WTC11 (cell line): Measurements from ENCODE around the gene MUC2. TPM values are rescaled to one million over a fixed set of nuclear protein-coding genes. Genes with fewer than 3 reads are reported as not detected.
A peak's percentile ranks its signal among the peaks of the same experiment; 100 is the strongest.

Source experiments
- ATAC-seq: fragments of 200-7000 bp; cut with Tn5 transposase; 2 replicates; pipeline ENCODE4 v1.10.0; 2021; ENCODE audit warnings: mild to moderate bottlenecking, moderate library complexity
- CTCF ChIA-PET: fragments of 300-600 bp; sonication (Branson Sonifier 250); formaldehyde crosslinking; loops from one replicate; lab custom pipeline; 2021; ENCODE audit warnings: antibody characterized with exemption; lab: Charles Lee
- POLR2A ChIA-PET: fragments of 350-600 bp; sonication (Branson Sonifier 250); formaldehyde crosslinking; loops from one replicate; lab custom pipeline; 2021; ENCODE audit warnings: antibody characterized with exemption; lab: Charles Lee
- DNase-seq: peaks from one replicate; pipeline ENCODE4 v3.0.0; 2021; ENCODE audit warnings: low spot score
- H3K27ac Mint-ChIP-seq: 2 replicates; pipeline ENCODE4 v1.8.0; 2021; ENCODE audit warnings: mixed read lengths
- H3K27me3 Mint-ChIP-seq: 2 replicates; pipeline ENCODE4 v1.8.0; 2021; ENCODE audit warnings: low read depth, mild to moderate bottlenecking, moderate library complexity, mixed read lengths
- H3K36me3 Mint-ChIP-seq: 2 replicates; pipeline ENCODE4 v1.8.0; 2021; ENCODE audit warnings: mixed read lengths
- H3K4me1 Mint-ChIP-seq: 2 replicates; pipeline ENCODE4 v1.8.0; 2022; ENCODE audit warnings: mixed read lengths
- H3K4me3 Mint-ChIP-seq: 2 replicates; pipeline ENCODE4 v1.8.0; 2021; ENCODE audit warnings: mild to moderate bottlenecking, moderate library complexity, mixed read lengths
- H3K9me3 Mint-ChIP-seq: 2 replicates; pipeline ENCODE4 v1.8.0; 2021; ENCODE audit warnings: mixed read lengths
- CREM ChIP-seq: sonication (generic); formaldehyde crosslinking; IDR thresholded peaks from 2 replicates; pipeline ENCODE4 v1.8.1; 2022; ENCODE audit warnings: mild to moderate bottlenecking, missing genetic modification reagents, moderate library complexity
- GABPB1 ChIP-seq: sonication (generic); formaldehyde crosslinking; IDR thresholded peaks from 2 replicates; pipeline ENCODE4 v1.8.1; 2023; ENCODE audit warnings: mild to moderate bottlenecking, missing genetic modification reagents
- GRHL2 ChIP-seq: fragments of 250-450 bp; sonication (Bioruptor Pico); IDR thresholded peaks from 2 replicates; pipeline ENCODE4 v1.8.0; 2022; ENCODE audit warnings: mild to moderate bottlenecking, moderate library complexity; ENCODE audit not compliant: insufficient replicate concordance, severe bottlenecking
- KAT7 ChIP-seq: sonication (generic); formaldehyde crosslinking; IDR thresholded peaks from 2 replicates; pipeline ENCODE4 v1.8.1; 2023; ENCODE audit warnings: missing genetic modification reagents, mild to moderate bottlenecking, borderline replicate concordance
- NFE2L1 ChIP-seq: sonication (generic); formaldehyde crosslinking; IDR thresholded peaks from 2 replicates; pipeline ENCODE4 v1.8.1; 2023; ENCODE audit warnings: missing genetic modification reagents
- NFYB ChIP-seq: sonication (generic); formaldehyde crosslinking; conservative IDR thresholded peaks from 2 replicates; pipeline ENCODE4 v1.8.0; 2022; ENCODE audit warnings: low read depth, missing genetic modification reagents
- NR1H2 ChIP-seq: sonication (generic); formaldehyde crosslinking; IDR thresholded peaks from 2 replicates; pipeline ENCODE4 v1.9.0; 2021; ENCODE audit warnings: mild to moderate bottlenecking, moderate library complexity, missing genetic modification reagents
- NR3C1 ChIP-seq: sonication (generic); formaldehyde crosslinking; conservative IDR thresholded peaks from 2 replicates; pipeline ENCODE4 v1.8.1; 2023; ENCODE audit warnings: low read depth, mild to moderate bottlenecking, missing genetic modification reagents
- RORB ChIP-seq: fragments of 250-450 bp; sonication (Bioruptor Pico); IDR thresholded peaks from 2 replicates; pipeline ENCODE4 v1.9.0; 2021; ENCODE audit warnings: mild to moderate bottlenecking
- SOX15 ChIP-seq: fragments of 250-450 bp; sonication (Bioruptor Pico); IDR thresholded peaks from 2 replicates; pipeline ENCODE4 v1.9.0; 2021; ENCODE audit warnings: mild to moderate bottlenecking
- TCF7 ChIP-seq: sonication (generic); formaldehyde crosslinking; IDR thresholded peaks from 2 replicates; pipeline ENCODE4 v1.8.0; 2022; ENCODE audit warnings: mild to moderate bottlenecking, low read depth, missing genetic modification reagents, moderate library complexity
- ZNF232 ChIP-seq: sonication (generic); formaldehyde crosslinking; IDR thresholded peaks from 2 replicates; pipeline ENCODE4 v1.8.0; 2022; ENCODE audit warnings: mild to moderate bottlenecking, missing genetic modification reagents
- total RNA-seq: library from RNA; stranded (reverse); gene quantifications from 3 replicates; pipeline ENCODE4 v1.2.3, GENCODE V29; 2021
- TF ChIP-seq, protein P1 (sequence below): sonication (generic); formaldehyde crosslinking; conservative IDR thresholded peaks from 2 replicates; pipeline ENCODE4 v1.8.1; 2022; ENCODE audit warnings: mild to moderate bottlenecking, missing genetic modification reagents
- TF ChIP-seq, protein P2 (sequence below): sonication (generic); formaldehyde crosslinking; IDR thresholded peaks from 2 replicates; pipeline ENCODE4 v1.8.0; 2023; ENCODE audit warnings: missing genetic modification reagents
- TF ChIP-seq, protein P3 (sequence below): fragments of 250-450 bp; sonication (Bioruptor Pico); IDR thresholded peaks from 2 replicates; pipeline ENCODE4 v1.8.0; 2021; ENCODE audit warnings: mild to moderate bottlenecking
- TF ChIP-seq, protein P4 (sequence below): sonication (generic); formaldehyde crosslinking; IDR thresholded peaks from 2 replicates; pipeline ENCODE4 v1.8.0; 2022; ENCODE audit warnings: missing genetic modification reagents
- TF ChIP-seq, protein P5 (sequence below): sonication (generic); formaldehyde crosslinking; IDR thresholded peaks from 2 replicates; pipeline ENCODE4 v1.8.0; 2022; ENCODE audit warnings: mild to moderate bottlenecking, missing genetic modification reagents
- TF ChIP-seq, protein P6 (sequence below): sonication (generic); formaldehyde crosslinking; IDR thresholded peaks from 2 replicates; pipeline ENCODE4 v1.8.1; 2023; ENCODE audit warnings: mild to moderate bottlenecking, missing genetic modification reagents, moderate library complexity
- TF ChIP-seq, protein P7 (sequence below): sonication (generic); formaldehyde crosslinking; IDR thresholded peaks from 2 replicates; pipeline ENCODE4 v1.8.1; 2022; ENCODE audit warnings: mild to moderate bottlenecking, missing genetic modification reagents, moderate library complexity, borderline replicate concordance
- TF ChIP-seq, protein P8 (sequence below): fragments of 250-450 bp; sonication (Bioruptor Pico); IDR thresholded peaks from 2 replicates; pipeline ENCODE4 v2.1.2; 2022; ENCODE audit warnings: mild to moderate bottlenecking, moderate library complexity

The MUC2 gene
- total RNA-seq, 1 experiment from 2014 or later, result 0.22 TPM

DNA sequence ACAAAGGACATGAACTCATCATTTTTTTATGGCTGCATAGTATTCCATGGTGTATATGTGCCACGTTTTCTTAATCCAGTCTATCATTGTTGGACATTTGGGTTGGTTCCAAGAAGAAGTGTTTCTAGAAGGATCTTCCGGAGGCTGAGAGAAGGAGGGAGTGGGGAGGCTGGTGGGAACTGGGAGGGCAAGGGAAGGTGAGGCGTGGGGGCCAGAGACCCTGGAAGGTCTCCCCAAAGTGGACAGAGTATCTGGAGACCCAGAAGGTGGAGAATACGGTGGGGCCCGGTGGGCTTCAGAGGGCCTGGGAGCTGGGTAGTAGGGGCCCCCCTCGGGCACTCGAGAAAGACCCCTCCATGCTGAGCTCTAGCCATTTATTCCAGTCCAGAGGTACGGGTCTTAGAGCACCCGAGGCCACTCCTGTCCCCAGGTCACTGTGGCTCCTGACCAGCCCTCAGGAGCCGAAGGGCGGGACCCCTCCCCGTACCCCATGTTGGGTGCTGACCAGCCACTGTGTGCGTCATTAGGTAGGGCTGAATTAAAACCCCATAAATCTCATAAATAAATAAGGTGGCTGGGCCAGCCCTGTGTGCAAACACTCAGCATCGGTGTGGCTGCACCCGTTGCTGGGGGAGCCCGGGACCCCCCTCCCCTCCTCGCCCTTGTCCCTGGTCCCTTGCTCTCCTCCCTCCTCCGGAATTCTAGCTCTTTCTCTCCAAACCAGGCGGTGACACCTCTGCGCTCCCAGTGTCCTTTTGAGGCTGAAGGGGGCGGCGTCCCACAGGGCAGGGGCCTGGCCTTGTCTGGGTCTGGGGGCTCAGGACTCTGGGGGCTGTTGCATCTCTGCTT lies 44.3 kb downstream of the MUC2 start:
- H3K27me3 Mint-ChIP-seq, result no peaks in the 10 kb centered on the region
- no peaks in the 10 kb centered on the region for H3K36me3 Mint-ChIP-seq
- H3K9me3 Mint-ChIP-seq, result peaks cover 1% of the 10 kb centered on the region
- ChIA-PET POLR2A (no interaction called here), CTCF (no interaction called here)
- H3K27ac Mint-ChIP-seq, result no peak overlapping the region
- TF ChIP-seq KAT7 (CRISPR knock-in tag) (no peak), CREM (CRISPR knock-in tag) (no peak), SOX15 (no peak), NFYB (CRISPR knock-in tag) (no peak), RORB (CRISPR knock-in tag) (no peak), NR1H2 (CRISPR knock-in tag) (no peak), NR3C1 (CRISPR knock-in tag) (no peak)
- TF ChIP-seq, protein P1, sequence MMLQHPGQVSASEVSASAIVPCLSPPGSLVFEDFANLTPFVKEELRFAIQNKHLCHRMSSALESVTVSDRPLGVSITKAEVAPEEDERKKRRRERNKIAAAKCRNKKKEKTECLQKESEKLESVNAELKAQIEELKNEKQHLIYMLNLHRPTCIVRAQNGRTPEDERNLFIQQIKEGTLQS, result no peak
- TF ChIP-seq, protein P2, sequence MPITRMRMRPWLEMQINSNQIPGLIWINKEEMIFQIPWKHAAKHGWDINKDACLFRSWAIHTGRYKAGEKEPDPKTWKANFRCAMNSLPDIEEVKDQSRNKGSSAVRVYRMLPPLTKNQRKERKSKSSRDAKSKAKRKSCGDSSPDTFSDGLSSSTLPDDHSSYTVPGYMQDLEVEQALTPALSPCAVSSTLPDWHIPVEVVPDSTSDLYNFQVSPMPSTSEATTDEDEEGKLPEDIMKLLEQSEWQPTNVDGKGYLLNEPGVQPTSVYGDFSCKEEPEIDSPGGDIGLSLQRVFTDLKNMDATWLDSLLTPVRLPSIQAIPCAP (CRISPR knock-in tag), result no peak
- TF ChIP-seq, protein P3, sequence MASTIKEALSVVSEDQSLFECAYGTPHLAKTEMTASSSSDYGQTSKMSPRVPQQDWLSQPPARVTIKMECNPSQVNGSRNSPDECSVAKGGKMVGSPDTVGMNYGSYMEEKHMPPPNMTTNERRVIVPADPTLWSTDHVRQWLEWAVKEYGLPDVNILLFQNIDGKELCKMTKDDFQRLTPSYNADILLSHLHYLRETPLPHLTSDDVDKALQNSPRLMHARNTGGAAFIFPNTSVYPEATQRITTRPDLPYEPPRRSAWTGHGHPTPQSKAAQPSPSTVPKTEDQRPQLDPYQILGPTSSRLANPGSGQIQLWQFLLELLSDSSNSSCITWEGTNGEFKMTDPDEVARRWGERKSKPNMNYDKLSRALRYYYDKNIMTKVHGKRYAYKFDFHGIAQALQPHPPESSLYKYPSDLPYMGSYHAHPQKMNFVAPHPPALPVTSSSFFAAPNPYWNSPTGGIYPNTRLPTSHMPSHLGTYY (CRISPR knock-in tag), result no peak
- TF ChIP-seq, protein P4, sequence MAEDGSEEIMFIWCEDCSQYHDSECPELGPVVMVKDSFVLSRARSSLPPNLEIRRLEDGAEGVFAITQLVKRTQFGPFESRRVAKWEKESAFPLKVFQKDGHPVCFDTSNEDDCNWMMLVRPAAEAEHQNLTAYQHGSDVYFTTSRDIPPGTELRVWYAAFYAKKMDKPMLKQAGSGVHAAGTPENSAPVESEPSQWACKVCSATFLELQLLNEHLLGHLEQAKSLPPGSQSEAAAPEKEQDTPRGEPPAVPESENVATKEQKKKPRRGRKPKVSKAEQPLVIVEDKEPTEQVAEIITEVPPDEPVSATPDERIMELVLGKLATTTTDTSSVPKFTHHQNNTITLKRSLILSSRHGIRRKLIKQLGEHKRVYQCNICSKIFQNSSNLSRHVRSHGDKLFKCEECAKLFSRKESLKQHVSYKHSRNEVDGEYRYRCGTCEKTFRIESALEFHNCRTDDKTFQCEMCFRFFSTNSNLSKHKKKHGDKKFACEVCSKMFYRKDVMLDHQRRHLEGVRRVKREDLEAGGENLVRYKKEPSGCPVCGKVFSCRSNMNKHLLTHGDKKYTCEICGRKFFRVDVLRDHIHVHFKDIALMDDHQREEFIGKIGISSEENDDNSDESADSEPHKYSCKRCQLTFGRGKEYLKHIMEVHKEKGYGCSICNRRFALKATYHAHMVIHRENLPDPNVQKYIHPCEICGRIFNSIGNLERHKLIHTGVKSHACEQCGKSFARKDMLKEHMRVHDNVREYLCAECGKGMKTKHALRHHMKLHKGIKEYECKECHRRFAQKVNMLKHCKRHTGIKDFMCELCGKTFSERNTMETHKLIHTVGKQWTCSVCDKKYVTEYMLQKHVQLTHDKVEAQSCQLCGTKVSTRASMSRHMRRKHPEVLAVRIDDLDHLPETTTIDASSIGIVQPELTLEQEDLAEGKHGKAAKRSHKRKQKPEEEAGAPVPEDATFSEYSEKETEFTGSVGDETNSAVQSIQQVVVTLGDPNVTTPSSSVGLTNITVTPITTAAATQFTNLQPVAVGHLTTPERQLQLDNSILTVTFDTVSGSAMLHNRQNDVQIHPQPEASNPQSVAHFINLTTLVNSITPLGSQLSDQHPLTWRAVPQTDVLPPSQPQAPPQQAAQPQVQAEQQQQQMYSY (CRISPR knock-in tag), result no peak
- TF ChIP-seq, protein P5, sequence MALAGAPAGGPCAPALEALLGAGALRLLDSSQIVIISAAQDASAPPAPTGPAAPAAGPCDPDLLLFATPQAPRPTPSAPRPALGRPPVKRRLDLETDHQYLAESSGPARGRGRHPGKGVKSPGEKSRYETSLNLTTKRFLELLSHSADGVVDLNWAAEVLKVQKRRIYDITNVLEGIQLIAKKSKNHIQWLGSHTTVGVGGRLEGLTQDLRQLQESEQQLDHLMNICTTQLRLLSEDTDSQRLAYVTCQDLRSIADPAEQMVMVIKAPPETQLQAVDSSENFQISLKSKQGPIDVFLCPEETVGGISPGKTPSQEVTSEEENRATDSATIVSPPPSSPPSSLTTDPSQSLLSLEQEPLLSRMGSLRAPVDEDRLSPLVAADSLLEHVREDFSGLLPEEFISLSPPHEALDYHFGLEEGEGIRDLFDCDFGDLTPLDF (CRISPR knock-in tag), result no peak
- TF ChIP-seq, protein P6, sequence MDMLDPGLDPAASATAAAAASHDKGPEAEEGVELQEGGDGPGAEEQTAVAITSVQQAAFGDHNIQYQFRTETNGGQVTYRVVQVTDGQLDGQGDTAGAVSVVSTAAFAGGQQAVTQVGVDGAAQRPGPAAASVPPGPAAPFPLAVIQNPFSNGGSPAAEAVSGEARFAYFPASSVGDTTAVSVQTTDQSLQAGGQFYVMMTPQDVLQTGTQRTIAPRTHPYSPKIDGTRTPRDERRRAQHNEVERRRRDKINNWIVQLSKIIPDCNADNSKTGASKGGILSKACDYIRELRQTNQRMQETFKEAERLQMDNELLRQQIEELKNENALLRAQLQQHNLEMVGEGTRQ (CRISPR knock-in tag), result no peak
- TF ChIP-seq, protein P7, sequence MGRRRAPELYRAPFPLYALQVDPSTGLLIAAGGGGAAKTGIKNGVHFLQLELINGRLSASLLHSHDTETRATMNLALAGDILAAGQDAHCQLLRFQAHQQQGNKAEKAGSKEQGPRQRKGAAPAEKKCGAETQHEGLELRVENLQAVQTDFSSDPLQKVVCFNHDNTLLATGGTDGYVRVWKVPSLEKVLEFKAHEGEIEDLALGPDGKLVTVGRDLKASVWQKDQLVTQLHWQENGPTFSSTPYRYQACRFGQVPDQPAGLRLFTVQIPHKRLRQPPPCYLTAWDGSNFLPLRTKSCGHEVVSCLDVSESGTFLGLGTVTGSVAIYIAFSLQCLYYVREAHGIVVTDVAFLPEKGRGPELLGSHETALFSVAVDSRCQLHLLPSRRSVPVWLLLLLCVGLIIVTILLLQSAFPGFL (CRISPR knock-in tag), result no peak
- H3K4me1 Mint-ChIP-seq, result no peaks in the 10 kb centered on the region
- H3K4me3 Mint-ChIP-seq, result no peak overlapping the region
- DNase-seq (peak; percentile 9), ATAC-seq (no peak)

DNA sequence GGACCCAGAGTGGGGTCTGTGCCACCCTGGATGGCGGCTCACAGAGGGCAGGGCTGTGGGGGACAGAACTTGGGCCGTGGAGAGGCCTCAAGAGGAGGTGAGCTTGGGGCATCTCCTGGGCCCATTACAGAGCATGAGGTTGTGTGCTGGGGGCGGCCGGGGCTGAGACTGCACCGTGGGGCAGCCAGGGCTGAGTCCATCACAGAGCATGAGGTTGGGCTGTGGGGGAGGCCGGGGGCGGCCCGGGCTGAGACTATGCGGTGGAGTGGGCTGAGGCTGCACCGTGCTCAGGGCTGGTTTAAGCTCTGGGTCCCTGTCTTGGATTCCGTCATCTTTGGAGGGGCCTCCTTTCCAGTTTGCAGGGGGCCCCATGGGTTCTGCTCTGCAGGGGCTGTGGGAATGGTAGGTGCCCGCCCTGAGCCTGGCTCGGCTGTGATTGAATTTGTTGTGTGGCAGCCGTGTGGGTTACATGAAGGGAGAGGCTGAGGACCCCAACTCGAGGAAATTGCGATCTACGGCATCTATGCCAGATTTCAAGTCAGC lies 45.0 kb downstream of the MUC2 start:
- ChIA-PET CTCF (no interaction called here), POLR2A (no interaction called here)
- H3K27ac Mint-ChIP-seq, result no peak overlapping the region
- DNase-seq (peak; percentile 8), ATAC-seq (no peak)
- H3K9me3 Mint-ChIP-seq, result peaks cover 8% of the 10 kb centered on the region
- peaks cover 4% of the 10 kb centered on the region for H3K27me3 Mint-ChIP-seq
- H3K4me1 Mint-ChIP-seq, result no peaks in the 10 kb centered on the region
- H3K36me3 Mint-ChIP-seq, result no peaks in the 10 kb centered on the region
- no peak overlapping the region for H3K4me3 Mint-ChIP-seq
- TF ChIP-seq ZNF232 (CRISPR knock-in tag) (no peak), NFE2L1 (CRISPR knock-in tag) (no peak), GRHL2 (CRISPR knock-in tag) (no peak), TCF7 (CRISPR knock-in tag) (no peak), GABPB1 (no peak)
- TF ChIP-seq, protein P8, sequence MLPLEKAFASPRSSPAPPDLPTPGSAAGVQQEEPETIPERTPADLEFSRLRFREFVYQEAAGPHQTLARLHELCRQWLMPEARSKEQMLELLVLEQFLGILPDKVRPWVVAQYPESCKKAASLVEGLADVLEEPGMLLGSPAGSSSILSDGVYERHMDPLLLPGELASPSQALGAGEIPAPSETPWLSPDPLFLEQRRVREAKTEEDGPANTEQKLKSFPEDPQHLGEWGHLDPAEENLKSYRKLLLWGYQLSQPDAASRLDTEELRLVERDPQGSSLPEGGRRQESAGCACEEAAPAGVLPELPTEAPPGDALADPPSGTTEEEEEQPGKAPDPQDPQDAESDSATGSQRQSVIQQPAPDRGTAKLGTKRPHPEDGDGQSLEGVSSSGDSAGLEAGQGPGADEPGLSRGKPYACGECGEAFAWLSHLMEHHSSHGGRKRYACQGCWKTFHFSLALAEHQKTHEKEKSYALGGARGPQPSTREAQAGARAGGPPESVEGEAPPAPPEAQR (CRISPR knock-in tag), result no peak
